H1 (cell line): ENCODE measurements around the gene IRS1.

Experiments used
- CEBPB ChIP-seq: IDR thresholded peaks from 2 replicates; pipeline ENCODE4 v1.6.1; 2012; ENCODE audit warnings: low read depth, low read length
- CTCF ChIP-seq, 3 experiments: IDR thresholded peaks; 1 replicate in 2 of 3; 2 replicates in 1 of 3; pipeline versions ENCODE4 v1.5.1 to v1.6.1; 2011; ENCODE audit warnings: low read length in 3 of 3, mild to moderate bottlenecking in 3 of 3, inconsistent platforms in 2 of 3, low read depth in 1 of 3, moderate library complexity in 1 of 3; ENCODE audit not compliant: insufficient read depth in 1 of 3; ENCODE audit errors: control extremely low read depth in 1 of 3
- HDAC6 ChIP-seq: IDR thresholded peaks from one replicate; pipeline ENCODE4 v1.7.1; 2012; ENCODE audit warnings: low read depth, mild to moderate bottlenecking, inconsistent platforms, low read length, moderate library complexity
- KDM1A ChIP-seq: fragments of 200-600, 300-600 bp; sonication (generic); IDR thresholded peaks from 2 replicates; pipeline ENCODE4 v1.7.1; 2016; ENCODE audit warnings: mild to moderate bottlenecking, low read length, borderline replicate concordance
- PHF8 ChIP-seq: fragments of 200-600 bp; sonication (generic); conservative IDR thresholded peaks from 2 replicates; pipeline ENCODE4 v1.7.1; 2012; ENCODE audit warnings: low read depth, mild to moderate bottlenecking, inconsistent platforms, low read length, moderate library complexity
- POLR2A ChIP-seq, 2 experiments: IDR thresholded peaks; 1 replicate in 1 of 2; 2 replicates in 1 of 2; pipeline ENCODE4 v1.6.1; 2011; ENCODE audit warnings: low read depth in 2 of 2, low read length in 2 of 2, mild to moderate bottlenecking in 2 of 2; ENCODE audit errors: control extremely low read depth in 1 of 2
- POLR2AphosphoS5 ChIP-seq: IDR thresholded peaks from 2 replicates; pipeline ENCODE4 v1.6.1; 2011; ENCODE audit warnings: low read depth, low read length
- SUZ12 ChIP-seq: fragments of 200-600 bp; sonication (generic); IDR thresholded peaks from 2 replicates; pipeline ENCODE4 v1.6.1; 2012; ENCODE audit warnings: mild to moderate bottlenecking, inconsistent platforms, low read length, moderate library complexity, mixed read lengths
- TF ChIP-seq, protein P1 (sequence below): IDR thresholded peaks from 2 replicates; pipeline ENCODE4 v1.6.1; 2012; ENCODE audit warnings: inconsistent platforms

GRCh38 chr2:226746196-226746800, 53.3 kb downstream of the IRS1 start:
- no peak for TF ChIP-seq CTCF (IDR thresholded peaks at IDR 0.05; ENCODE audit: control extremely low read depth in 1 of 3, insufficient read depth in 1 of 3, low read depth in 1 of 3, low read length in 3 of 3)
- no peak for TF ChIP-seq PHF8
- no peak for TF ChIP-seq POLR2A (IDR thresholded peaks at IDR 0.05; ENCODE audit: control extremely low read depth in 1 of 2, low read depth in 2 of 2, low read length in 2 of 2)
- TF ChIP-seq SUZ12, result no peak
- no peak for TF ChIP-seq CEBPB
- TF ChIP-seq HDAC6, result no peak
- TF ChIP-seq POLR2AphosphoS5, result no peak
- TF ChIP-seq, protein P1, sequence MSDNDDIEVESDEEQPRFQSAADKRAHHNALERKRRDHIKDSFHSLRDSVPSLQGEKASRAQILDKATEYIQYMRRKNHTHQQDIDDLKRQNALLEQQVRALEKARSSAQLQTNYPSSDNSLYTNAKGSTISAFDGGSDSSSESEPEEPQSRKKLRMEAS, result no peak
- no peak for TF ChIP-seq KDM1A
